WTC11 (cell line): ENCODE results near the gene CDNF.

Experiments used
- CTCF ChIP-seq: fragments of 200-600 bp; IDR thresholded peaks from 2 replicates; pipeline ENCODE4 v1.8.0; 2022; ENCODE audit warnings: antibody characterized with exemption
- ZNF121 ChIP-seq: sonication (generic); formaldehyde crosslinking; IDR thresholded peaks from 2 replicates; pipeline ENCODE4 v1.8.0; 2023; ENCODE audit warnings: missing genetic modification reagents

GRCh38 chr10:14837003-14837756, 657 bp downstream of the CDNF start:
- TF ChIP-seq ZNF121 (CRISPR knock-in tag) (no peak), CTCF (no peak)
